Liver (tissue), 9 donors: Measurements from ENCODE around the gene RAB11A. TPM values are rescaled to one million over a fixed set of nuclear protein-coding genes. Genes with fewer than 3 reads are reported as not detected.

ENCODE experiments used
- DNase-seq: peaks from one replicate; pipeline ENCODE4 v3.0.0-alpha.2; 2017; ENCODE audit warnings: low spot score
- H3K27ac ChIP-seq, 2 donors: one replicate each; pipeline ENCODE4 v1.7.0; 2013; ENCODE audit warnings: inconsistent platforms in 2 of 2, low read length in 2 of 2, control low read depth in 1 of 2, low read depth in 1 of 2, mild to moderate bottlenecking in 1 of 2
- H3K27me3 ChIP-seq, 4 donors: one replicate each; pipeline versions ENCODE4 v1.6.1 to v1.7.0; 2013; ENCODE audit warnings: low read length in 3 of 4, inconsistent platforms in 1 of 4, mild to moderate bottlenecking in 1 of 4, moderate library complexity in 1 of 4; ENCODE audit not compliant: control insufficient read depth in 4 of 4, insufficient read depth in 4 of 4
- H3K36me3 ChIP-seq, 4 donors: one replicate each; pipeline versions ENCODE4 v1.6.1 to v1.7.0; 2013; ENCODE audit warnings: low read length in 3 of 4, mild to moderate bottlenecking in 3 of 4, low read depth in 1 of 4, moderate library complexity in 1 of 4; ENCODE audit not compliant: control insufficient read depth in 4 of 4, insufficient read depth in 3 of 4
- H3K4me1 ChIP-seq, 4 donors: one replicate each; pipeline versions ENCODE4 v1.6.1 to v1.7.0; 2013; ENCODE audit warnings: low read length in 3 of 4, mild to moderate bottlenecking in 3 of 4, moderate library complexity in 1 of 4; ENCODE audit not compliant: control insufficient read depth in 4 of 4, insufficient read depth in 4 of 4
- H3K4me3 ChIP-seq, 3 donors: one replicate each; pipeline versions ENCODE4 v1.6.1 to v1.7.0; 2013; ENCODE audit warnings: low read length in 3 of 3, control low read depth in 1 of 3, low read depth in 1 of 3, mild to moderate bottlenecking in 1 of 3
- H3K9ac ChIP-seq, 2 donors: one replicate each; pipeline ENCODE4 v1.7.0; 2013; ENCODE audit warnings: low read length in 2 of 2, mild to moderate bottlenecking in 2 of 2, moderate library complexity in 2 of 2, control low read depth in 1 of 2, low read depth in 1 of 2
- H3K9me3 ChIP-seq, 4 donors: one replicate each; pipeline versions ENCODE4 v1.6.1 to v1.7.0; 2013; ENCODE audit warnings: low read length in 3 of 4; ENCODE audit not compliant: control insufficient read depth in 4 of 4
- ATF3 ChIP-seq: IDR thresholded peaks from 2 replicates; pipeline ENCODE4 v1.6.1; 2016; ENCODE audit warnings: antibody characterized with exemption
- CTCF ChIP-seq: fragments of 150-350 bp; IDR thresholded peaks from 2 replicates; pipeline ENCODE4 v1.5.1; 2017; ENCODE audit warnings: improper control_type of control experiment, low read depth, low read length; ENCODE audit not compliant: missing input control
- FOXA2 ChIP-seq: IDR thresholded peaks from 2 replicates; pipeline ENCODE4 v1.6.1; 2016; ENCODE audit warnings: antibody characterized with exemption
- GABPA ChIP-seq, 2 donors: IDR thresholded peaks in 1 of 2; conservative IDR thresholded peaks in 1 of 2; 2 replicates each; pipeline ENCODE4 v1.6.1; 2016; ENCODE audit warnings: antibody characterized with exemption in 2 of 2, mild to moderate bottlenecking in 1 of 2, moderate library complexity in 1 of 2
- HNF4A ChIP-seq, 2 donors: conservative IDR thresholded peaks; 2 replicates each; pipeline ENCODE4 v1.6.1; 2016; ENCODE audit warnings: antibody characterized with exemption in 2 of 2, mild to moderate bottlenecking in 2 of 2
- JUND ChIP-seq, 2 donors: IDR thresholded peaks; 2 replicates each; pipeline ENCODE4 v1.6.1; 2016; ENCODE audit warnings: antibody characterized with exemption in 2 of 2
- MAX ChIP-seq: IDR thresholded peaks from 2 replicates; pipeline ENCODE4 v1.6.1; 2016; ENCODE audit warnings: antibody characterized with exemption
- NR2F2 ChIP-seq: IDR thresholded peaks from 2 replicates; pipeline ENCODE4 v1.6.1; 2016; ENCODE audit warnings: antibody characterized with exemption
- RAD21 ChIP-seq, 2 donors: IDR thresholded peaks; 2 replicates each; pipeline ENCODE4 v1.6.1; 2016; ENCODE audit warnings: antibody characterized with exemption in 2 of 2, mild to moderate bottlenecking in 2 of 2
- REST ChIP-seq: IDR thresholded peaks from 2 replicates; pipeline ENCODE4 v1.6.1; 2016; ENCODE audit warnings: antibody characterized with exemption, mild to moderate bottlenecking
- RXRA ChIP-seq, 2 donors: IDR thresholded peaks; 2 replicates each; pipeline ENCODE4 v1.6.1; 2017 to 2018; ENCODE audit warnings: antibody characterized with exemption in 2 of 2, mild to moderate bottlenecking in 1 of 2
- TAF1 ChIP-seq: conservative IDR thresholded peaks from 2 replicates; pipeline ENCODE4 v1.6.1; 2016; ENCODE audit warnings: antibody characterized with exemption, mild to moderate bottlenecking
- YY1 ChIP-seq: IDR thresholded peaks from 2 replicates; pipeline ENCODE4 v1.6.1; 2016; ENCODE audit warnings: antibody characterized with exemption, mild to moderate bottlenecking
- ZBTB33 ChIP-seq: IDR thresholded peaks from 2 replicates; pipeline ENCODE4 v1.6.1; 2016; ENCODE audit warnings: antibody characterized with exemption
- WGBS: extraction: QIAGEN DNeasy Blood & Tissue Kit; methylation state at CpG from one replicate; pipeline ENCODE4 v1.1.7; 2013; 5-methylcytosine and 5-hydroxymethylcytosine counted together
- polyA plus RNA-seq, 2 donors: library from polyadenylated mRNA; stranded (reverse) in 1 of 2; unstranded in 1 of 2; fragments of 200-250 nt in 1 of 2; fragments of >200 nt in 1 of 2; fragmentation: Nextera tagmentation in 1 of 2; extraction: Ambion mirVana in 1 of 2; gene quantifications; one replicate each; pipeline versions ENCODE4 v1.2.1 to v1.2.3, GENCODE V29; 2013 to 2015
- total RNA-seq, 2 donors: library from RNA; depleted of rRNA; stranded (reverse); fragments of >200 nt; gene quantifications; one replicate each; pipeline ENCODE4 v1.2.3, GENCODE V29; 2014
- donor health status: healthy.
- donor health status: healthy.
- donor health status: healthy.
- donor health status: healthy.
- donor health status: healthy.

RAB11A gene
- total and polyA plus RNA-seq, 4 donors = 40.6 to 100 (median 81.7) TPM

- TF ChIP-seq FOXA2 (no peak), TAF1 (no peak), ATF3 (no peak), RXRA (IDR thresholded peaks at IDR 0.05) (no peak), NR2F2 (no peak), YY1 (no peak)
- Histone ChIP-seq H3K9ac (no peak overlapping the region), H3K27ac (no peak overlapping the region), H3K4me3 (no peak overlapping the region), H3K9me3 (no peaks in the 10 kb centered on the region), H3K36me3 (no peaks in the 10 kb centered on the region), H3K4me1 (no peaks in the 10 kb centered on the region), H3K27me3 (no peaks in the 10 kb centered on the region)
- DNase-seq = no peak
- 87% methylated on average over 9 of the region's 9 CpGs for WGBS
These were observed 23.3 kb upstream of the RAB11A start for GRCh38 chr15:65845826-65846519.

- Histone ChIP-seq H3K9ac (no peak overlapping the region), H3K27ac (no peak overlapping the region), H3K9me3 (no peaks in the 10 kb centered on the region), H3K4me1 (no peaks in the 10 kb centered on the region), H3K4me3 (no peak overlapping the region), H3K36me3 (no peaks in the 10 kb centered on the region), H3K27me3 (no peaks in the 10 kb centered on the region)
- no peak for DNase-seq
- TF ChIP-seq HNF4A (conservative IDR thresholded peaks at IDR 0.05) = no peak
- TF ChIP-seq GABPA (IDR thresholded peaks at IDR 0.05 in 1 of 2, conservative IDR thresholded peaks at IDR 0.05 in 1 of 2) = no peak
- no peak for TF ChIP-seq RXRA (IDR thresholded peaks at IDR 0.05)
- no peak for TF ChIP-seq CTCF
- TF ChIP-seq TAF1 = no peak
- no peak for TF ChIP-seq JUND (IDR thresholded peaks at IDR 0.05)
- no peak for TF ChIP-seq YY1
- TF ChIP-seq REST = no peak
- no peak for TF ChIP-seq RAD21 (IDR thresholded peaks at IDR 0.05)
- TF ChIP-seq MAX = no peak
- TF ChIP-seq NR2F2 = no peak
- TF ChIP-seq ZBTB33 = no peak
- TF ChIP-seq FOXA2 = no peak
These were observed 21.3 kb upstream of the RAB11A start for GRCh38 chr15:65847989-65848388.
